HEK293 (cell line): ENCODE results near the gene LRRTM4.
"Not testable (repeated sequence)": the region's sequence is repeated elsewhere in the genome, so short reads cannot be mapped to it uniquely, and the experiment has no call there.

Source experiments
- CTCF ChIA-PET: fragments of 350-600 bp; formaldehyde crosslinking; extraction: SDS; loops from one replicate; lab custom pipeline; 2021; ENCODE audit warnings: antibody characterized with exemption; lab: Yijun Ruan, JAX
- POLR2A ChIA-PET: fragments of 300-600 bp; formaldehyde crosslinking; extraction: SDS; loops from one replicate; lab custom pipeline; 2020; ENCODE audit warnings: antibody characterized with exemption, inconsistent platforms; lab: Yijun Ruan, JAX
- H3K27ac ChIP-seq: fragments of 200-500 bp; sonication (Bioruptor generic); 2 replicates; pipeline ENCODE4 v1.5.1; 2014; ENCODE audit warnings: low read depth, low read length, control low read depth, inconsistent platforms; ENCODE audit errors: extremely low read depth
- H3K36me3 ChIP-seq, 2 experiments: fragments of 200-500 bp in 1 of 2; sonication (Bioruptor generic) in 1 of 2; 1 replicate in 1 of 2; 2 replicates in 1 of 2; pipeline ENCODE4 v1.5.1; 2014 to 2017; ENCODE audit warnings: inconsistent platforms in 2 of 2, low read length in 2 of 2; ENCODE audit not compliant: control insufficient read depth in 2 of 2, insufficient read depth in 1 of 2
- H3K4me1 ChIP-seq: fragments of 200-500 bp; sonication (Bioruptor generic); 2 replicates; pipeline ENCODE4 v1.5.1; 2014; ENCODE audit warnings: mild to moderate bottlenecking, low read length, inconsistent platforms; ENCODE audit not compliant: control insufficient read depth, insufficient read depth
- H3K4me3 ChIP-seq: 2 replicates; pipeline ENCODE4 v1.5.1; 2011; ENCODE audit warnings: low read depth, mild to moderate bottlenecking, control low read depth, low read length, moderate library complexity
- H3K9me3 ChIP-seq: fragments of 200-500 bp; sonication (Bioruptor generic); 2 replicates; pipeline ENCODE4 v1.5.1; 2014; ENCODE audit warnings: low read depth, low read length, inconsistent platforms; ENCODE audit not compliant: control insufficient read depth, insufficient read depth
- HOXD13 ChIP-seq: sonication (generic); formaldehyde crosslinking; IDR thresholded peaks from 2 replicates; pipeline ENCODE4 v1.8.0; 2022; ENCODE audit warnings: missing genetic modification reagents, borderline replicate concordance
- KLF7 ChIP-seq: fragments of 450-650 bp; formaldehyde crosslinking; IDR thresholded peaks from 2 replicates; pipeline ENCODE4 v1.5.1; 2016; ENCODE audit warnings: missing biosample characterization, missing genetic modification characterization, borderline replicate concordance
- OVOL3 ChIP-seq: fragments of 450-650 bp; formaldehyde crosslinking; IDR thresholded peaks from 2 replicates; pipeline ENCODE4 v1.5.1; 2016; ENCODE audit warnings: missing biosample characterization, missing genetic modification characterization
- SALL2 ChIP-seq: fragments of 450-650 bp; formaldehyde crosslinking; IDR thresholded peaks from 2 replicates; pipeline ENCODE4 v1.5.0; 2017; ENCODE audit warnings: missing biosample characterization, mild to moderate bottlenecking, missing genetic modification characterization, borderline replicate concordance
- SCRT2 ChIP-seq: fragments of 450-650 bp; formaldehyde crosslinking; IDR thresholded peaks from 2 replicates; pipeline ENCODE4 v1.5.1; 2016; ENCODE audit warnings: missing biosample characterization, missing genetic modification characterization
- ZNF112 ChIP-seq: fragments of 450-650 bp; formaldehyde crosslinking; IDR thresholded peaks from 2 replicates; pipeline ENCODE4 v1.5.0; 2017; ENCODE audit warnings: missing biosample characterization, missing genetic modification characterization
- ZNF114 ChIP-seq: fragments of 450-650 bp; formaldehyde crosslinking; IDR thresholded peaks from 2 replicates; pipeline ENCODE4 v1.5.0; 2017; ENCODE audit warnings: missing biosample characterization, missing genetic modification characterization
- ZNF146 ChIP-seq: fragments of 450-650 bp; formaldehyde crosslinking; IDR thresholded peaks from 2 replicates; pipeline ENCODE4 v1.5.1; 2016; ENCODE audit warnings: missing biosample characterization, missing genetic modification characterization
- ZNF175 ChIP-seq: fragments of 450-650 bp; formaldehyde crosslinking; IDR thresholded peaks from 2 replicates; pipeline ENCODE4 v1.5.1; 2016; ENCODE audit warnings: missing biosample characterization, missing genetic modification characterization
- ZNF223 ChIP-seq: fragments of 450-650 bp; formaldehyde crosslinking; IDR thresholded peaks from 2 replicates; pipeline ENCODE4 v1.5.1; 2016; ENCODE audit warnings: missing biosample characterization, missing genetic modification characterization
- ZNF501 ChIP-seq: fragments of 450-650 bp; formaldehyde crosslinking; IDR thresholded peaks from 2 replicates; pipeline ENCODE4 v1.5.1; 2016; ENCODE audit warnings: missing biosample characterization, missing genetic modification characterization
- ZNF530 ChIP-seq: fragments of 450-650 bp; formaldehyde crosslinking; IDR thresholded peaks from 2 replicates; pipeline ENCODE4 v1.5.1; 2016; ENCODE audit warnings: low read depth, missing biosample characterization, missing genetic modification characterization
- ZNF626 ChIP-seq: fragments of 450-650 bp; sonication (Bioruptor Pico); formaldehyde crosslinking; IDR thresholded peaks from 2 replicates; pipeline ENCODE4 v1.5.1; 2018; ENCODE audit warnings: missing biosample characterization, missing genetic modification characterization, inconsistent platforms
- ZNF660 ChIP-seq: fragments of 450-650 bp; IDR thresholded peaks from 2 replicates; pipeline ENCODE4 v1.5.1; 2018; ENCODE audit warnings: missing biosample characterization, mild to moderate bottlenecking, missing genetic modification characterization
- ZNF664 ChIP-seq: fragments of 450-650 bp; formaldehyde crosslinking; IDR thresholded peaks from 2 replicates; pipeline ENCODE4 v1.5.1; 2016; ENCODE audit warnings: missing biosample characterization, missing genetic modification characterization
- ZNF791 ChIP-seq: fragments of 450-650 bp; formaldehyde crosslinking; IDR thresholded peaks from 2 replicates; pipeline ENCODE4 v1.5.1; 2016; ENCODE audit warnings: missing biosample characterization, missing genetic modification characterization
- ZSCAN16 ChIP-seq: fragments of 450-650 bp; formaldehyde crosslinking; IDR thresholded peaks from 2 replicates; pipeline ENCODE4 v1.5.1; 2016; ENCODE audit warnings: missing biosample characterization, missing genetic modification characterization
- ZXDB ChIP-seq: fragments of 450-650 bp; formaldehyde crosslinking; IDR thresholded peaks from 2 replicates; pipeline ENCODE4 v1.5.1; 2016; ENCODE audit warnings: missing biosample characterization, missing genetic modification characterization
- TF ChIP-seq, protein P1 (sequence below): fragments of 450-650 bp; formaldehyde crosslinking; IDR thresholded peaks from 2 replicates; pipeline ENCODE4 v1.5.1; 2017; ENCODE audit warnings: missing biosample characterization, missing genetic modification characterization
- TF ChIP-seq, protein P2 (sequence below): fragments of 450-650 bp; formaldehyde crosslinking; IDR thresholded peaks from 2 replicates; pipeline ENCODE4 v1.5.1; 2016; ENCODE audit warnings: missing biosample characterization, missing genetic modification characterization

Gene LRRTM4

DNA sequence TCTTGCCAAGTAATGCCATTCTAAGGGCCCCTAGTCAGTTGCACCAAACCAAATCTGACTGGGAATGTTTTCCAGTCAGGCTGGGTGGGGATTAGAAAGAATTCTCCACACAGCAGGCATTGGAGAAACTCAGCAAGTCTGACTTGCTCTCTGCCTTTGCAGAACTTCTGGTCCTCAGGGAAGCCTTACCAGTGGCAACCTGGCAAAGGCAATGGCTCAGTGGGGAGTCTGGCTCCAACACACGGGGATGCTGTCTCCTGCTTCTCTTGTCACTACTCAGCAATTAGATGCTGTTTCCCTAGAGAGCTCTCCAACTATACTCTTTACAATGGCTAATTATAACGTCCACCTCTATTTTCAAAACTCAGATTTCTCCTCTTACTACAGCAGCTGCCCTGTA is 810.7 kb downstream of the LRRTM4 start:
- H3K36me3 ChIP-seq = no peaks in the 10 kb centered on the region
- no peak for TF ChIP-seq ZNF223 (tag by site-specific recombination)
- TF ChIP-seq ZSCAN16 (tag by site-specific recombination) = no peak
- TF ChIP-seq, protein P1, sequence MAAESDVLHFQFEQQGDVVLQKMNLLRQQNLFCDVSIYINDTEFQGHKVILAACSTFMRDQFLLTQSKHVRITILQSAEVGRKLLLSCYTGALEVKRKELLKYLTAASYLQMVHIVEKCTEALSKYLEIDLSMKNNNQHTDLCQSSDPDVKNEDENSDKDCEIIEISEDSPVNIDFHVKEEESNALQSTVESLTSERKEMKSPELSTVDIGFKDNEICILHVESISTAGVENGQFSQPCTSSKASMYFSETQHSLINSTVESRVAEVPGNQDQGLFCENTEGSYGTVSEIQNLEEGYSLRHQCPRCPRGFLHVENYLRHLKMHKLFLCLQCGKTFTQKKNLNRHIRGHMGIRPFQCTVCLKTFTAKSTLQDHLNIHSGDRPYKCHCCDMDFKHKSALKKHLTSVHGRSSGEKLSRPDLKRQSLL (tag by site-specific recombination) = no peak
- TF ChIP-seq ZXDB (tag by site-specific recombination) = no peak
- TF ChIP-seq ZNF501 (tag by site-specific recombination) = no peak
- TF ChIP-seq ZNF664 (tag by site-specific recombination) = no peak
- no peak for TF ChIP-seq ZNF626 (tag by site-specific recombination)
- TF ChIP-seq KLF7 (tag by site-specific recombination) = no peak
- no peak for TF ChIP-seq SCRT2
- H3K9me3 ChIP-seq = no peaks in the 10 kb centered on the region
- H3K27ac ChIP-seq = no peak overlapping the region
- H3K4me1 ChIP-seq = no peaks in the 10 kb centered on the region
- POLR2A ChIA-PET = no interaction called here
- no peak overlapping the region for H3K4me3 ChIP-seq
- CTCF ChIA-PET = interaction anchor here (0.6 kb wide), 1 partner anchor 1953 kb away, joined by 3 read pairs; no protein-coding TSS in a partner anchor

DNA sequence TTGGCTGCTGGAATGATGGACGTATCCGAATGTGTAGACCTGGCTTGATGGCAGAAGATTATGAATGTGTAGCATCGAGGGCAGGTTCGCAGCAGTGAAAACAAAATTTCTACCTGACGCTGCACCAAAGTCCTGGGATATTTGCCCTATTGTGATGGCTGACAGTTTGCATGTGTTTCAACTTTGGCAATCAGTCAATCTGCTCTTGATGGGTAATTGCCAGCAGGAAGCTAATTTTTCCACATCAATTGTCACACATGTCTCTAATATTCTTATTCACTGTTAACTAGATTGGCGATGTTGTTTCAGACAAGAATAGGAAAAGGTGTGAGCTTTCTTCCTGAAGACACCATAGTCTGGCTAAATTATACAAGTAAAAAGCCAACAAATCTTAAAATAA is 821.3 kb downstream of the LRRTM4 start:
- Histone ChIP-seq H3K4me3 (no peak overlapping the region), H3K9me3 (no peaks in the 10 kb centered on the region), H3K4me1 (no peaks in the 10 kb centered on the region), H3K27ac (no peak overlapping the region), H3K36me3 (no peaks in the 10 kb centered on the region)
- ChIA-PET CTCF (no interaction called here), POLR2A (no interaction called here)
- TF ChIP-seq ZNF791 (tag by site-specific recombination) = no peak
- TF ChIP-seq, protein P2, sequence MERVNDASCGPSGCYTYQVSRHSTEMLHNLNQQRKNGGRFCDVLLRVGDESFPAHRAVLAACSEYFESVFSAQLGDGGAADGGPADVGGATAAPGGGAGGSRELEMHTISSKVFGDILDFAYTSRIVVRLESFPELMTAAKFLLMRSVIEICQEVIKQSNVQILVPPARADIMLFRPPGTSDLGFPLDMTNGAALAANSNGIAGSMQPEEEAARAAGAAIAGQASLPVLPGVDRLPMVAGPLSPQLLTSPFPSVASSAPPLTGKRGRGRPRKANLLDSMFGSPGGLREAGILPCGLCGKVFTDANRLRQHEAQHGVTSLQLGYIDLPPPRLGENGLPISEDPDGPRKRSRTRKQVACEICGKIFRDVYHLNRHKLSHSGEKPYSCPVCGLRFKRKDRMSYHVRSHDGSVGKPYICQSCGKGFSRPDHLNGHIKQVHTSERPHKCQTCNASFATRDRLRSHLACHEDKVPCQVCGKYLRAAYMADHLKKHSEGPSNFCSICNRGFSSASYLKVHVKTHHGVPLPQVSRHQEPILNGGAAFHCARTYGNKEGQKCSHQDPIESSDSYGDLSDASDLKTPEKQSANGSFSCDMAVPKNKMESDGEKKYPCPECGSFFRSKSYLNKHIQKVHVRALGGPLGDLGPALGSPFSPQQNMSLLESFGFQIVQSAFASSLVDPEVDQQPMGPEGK (tag by site-specific recombination) = no peak
- no peak for TF ChIP-seq ZNF530 (tag by site-specific recombination)
- TF ChIP-seq HOXD13 = no peak
- no peak for TF ChIP-seq SALL2 (tag by site-specific recombination)
- TF ChIP-seq ZNF660 = no peak
- no peak for TF ChIP-seq OVOL3 (tag by site-specific recombination)
- TF ChIP-seq ZNF112 (tag by site-specific recombination) = no peak
- no peak for TF ChIP-seq ZNF146 (tag by site-specific recombination)
- no peak for TF ChIP-seq ZNF114 (tag by site-specific recombination)
- no peak for TF ChIP-seq ZNF175

DNA sequence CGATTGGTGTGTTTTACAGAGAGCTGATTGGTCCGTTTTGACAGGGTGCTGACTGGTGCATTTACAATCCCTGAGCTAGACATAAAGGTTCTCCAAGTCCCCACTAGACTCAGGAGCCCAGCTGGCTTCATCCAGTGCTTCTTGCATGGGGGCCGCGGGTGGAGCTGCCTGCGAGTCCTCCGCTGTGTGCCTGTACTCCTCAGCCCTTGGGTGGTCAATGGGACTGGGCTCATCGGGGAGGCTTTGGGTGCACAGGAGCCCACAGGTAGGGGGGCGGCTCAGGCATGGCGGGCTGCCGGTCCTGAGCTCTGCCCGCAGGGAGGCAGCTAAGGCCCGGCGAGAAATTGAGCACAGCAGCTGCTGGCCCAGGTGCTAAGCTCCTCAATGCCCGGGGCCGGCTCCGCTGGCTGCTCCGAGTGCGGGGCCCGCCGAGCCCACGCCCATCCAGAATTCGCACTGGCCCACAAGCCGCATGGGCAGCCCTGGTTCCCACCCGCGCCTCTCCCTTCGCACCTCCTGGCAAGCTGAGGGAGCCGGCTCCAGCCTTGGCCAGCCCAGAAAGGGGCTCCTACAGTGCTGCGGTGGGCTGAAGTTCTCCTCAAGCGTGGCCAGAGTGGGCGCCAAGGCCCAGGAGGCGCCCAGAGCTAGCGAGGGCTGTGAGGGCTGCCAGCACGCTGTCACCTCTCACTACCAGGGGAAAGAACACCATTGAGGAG is 824.0 kb downstream of the LRRTM4 start:
- POLR2A ChIA-PET, CTCF ChIA-PET, H3K4me3 ChIP-seq, H3K4me1 ChIP-seq, H3K9me3 ChIP-seq, H3K27ac ChIP-seq, H3K36me3 ChIP-seq: not testable (repeated sequence)
